Measurements from ENCODE around the gene NKG7.
A peak's percentile ranks its signal among the peaks of the same experiment; 100 is the strongest.
"Not testable (repeated sequence)": the region's sequence is repeated elsewhere in the genome, so short reads cannot be mapped to it uniquely, and the experiment has no call there.

NKG7 gene, protein sequence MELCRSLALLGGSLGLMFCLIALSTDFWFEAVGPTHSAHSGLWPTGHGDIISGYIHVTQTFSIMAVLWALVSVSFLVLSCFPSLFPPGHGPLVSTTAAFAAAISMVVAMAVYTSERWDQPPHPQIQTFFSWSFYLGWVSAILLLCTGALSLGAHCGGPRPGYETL
- 1.9 reads per million, percentile 2 among the genes with 10 or more reads in this experiment for total RNA-seq

DNA sequence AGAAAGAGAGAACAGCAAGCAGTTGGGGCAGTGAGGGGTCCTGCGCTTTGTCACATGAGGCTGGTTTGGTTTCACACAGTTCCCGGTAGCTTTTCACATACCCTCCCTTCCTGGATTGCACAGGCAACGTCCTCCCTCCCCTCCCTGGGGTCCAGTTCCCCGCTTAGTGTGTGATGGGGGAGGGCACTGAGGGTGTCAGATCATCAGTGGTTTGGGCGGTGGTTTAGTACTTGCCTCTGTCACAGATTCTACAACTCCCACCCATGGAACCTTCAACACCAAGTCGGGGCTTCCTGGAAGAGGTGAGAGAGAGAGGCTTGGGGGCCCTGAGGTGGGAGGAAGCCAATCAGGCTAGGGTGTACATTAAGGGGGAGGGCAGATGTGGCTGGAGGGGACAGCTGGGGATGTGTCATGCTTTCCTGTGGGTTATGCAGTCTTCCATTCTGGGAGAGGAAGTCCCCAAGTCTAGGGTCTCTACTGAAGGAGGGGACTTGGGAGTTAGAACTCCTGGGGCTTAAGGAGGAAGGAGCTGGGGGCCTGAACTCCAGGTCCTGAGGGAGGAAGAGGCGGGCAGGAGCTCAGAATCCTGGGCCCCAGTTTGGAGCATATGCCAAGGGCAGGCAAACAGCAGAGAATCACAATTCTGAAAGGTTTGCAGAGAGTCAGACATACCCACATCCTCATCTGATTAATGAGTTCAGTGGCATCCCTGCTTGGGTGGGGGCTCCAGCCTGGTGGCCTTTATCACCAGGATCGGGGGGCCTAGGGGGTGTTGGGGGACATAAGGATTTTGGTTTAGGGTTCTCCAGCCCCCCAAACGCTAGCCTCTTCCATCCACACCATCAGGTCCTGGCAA is at the start of gene NKG7:
NKG7 (minus strand) TSS at position 6 of the 856 bp plus-strand sequence. CDS start 119 bp downstream, outside the sequence.
- peak; percentile 32 for DNase-seq

- peak; percentile 75 for DNase-seq
These were observed 49.6 kb upstream of the NKG7 start for GRCh38 chr19:51422053-51422448.

GRCh38 chr19:51421229-51422052 is 49.0 kb upstream of the NKG7 start:
- DNase-seq, result no peak

- not testable (repeated sequence) for DNase-seq
These were observed 48.1 kb upstream of the NKG7 start for GRCh38 chr19:51420511-51420910.

GRCh38 chr19:51418707-51419106 is 46.3 kb upstream of the NKG7 start:
- no peak for DNase-seq

DNA sequence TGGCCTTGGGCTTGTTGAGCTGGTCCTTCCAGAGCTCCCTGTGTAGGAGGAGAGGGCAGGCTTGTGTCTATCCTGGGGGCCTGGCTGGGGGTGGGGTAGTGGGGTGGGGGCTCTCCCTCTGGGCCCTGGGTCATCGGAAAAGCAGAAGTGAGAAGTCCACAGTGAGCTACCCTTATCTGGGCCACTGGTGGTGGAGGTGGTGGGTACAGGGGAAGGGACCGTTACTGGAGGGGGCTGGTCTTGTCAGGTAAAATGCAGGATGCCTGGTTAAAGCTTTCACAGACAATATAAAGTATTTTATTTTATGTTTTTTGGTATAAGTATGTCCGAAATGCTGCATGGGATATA is 45.3 kb upstream of the NKG7 start:
- DNase-seq, result no peak

- no peak for DNase-seq
These were observed 44.8 kb upstream of the NKG7 start, which contains the start of gene SIGLEC10 for GRCh38 chr19:51417107-51417809. SIGLEC10 (minus strand) TSS chr19:51417642; CDS start chr19:51417581, 61 bp downstream.

DNA sequence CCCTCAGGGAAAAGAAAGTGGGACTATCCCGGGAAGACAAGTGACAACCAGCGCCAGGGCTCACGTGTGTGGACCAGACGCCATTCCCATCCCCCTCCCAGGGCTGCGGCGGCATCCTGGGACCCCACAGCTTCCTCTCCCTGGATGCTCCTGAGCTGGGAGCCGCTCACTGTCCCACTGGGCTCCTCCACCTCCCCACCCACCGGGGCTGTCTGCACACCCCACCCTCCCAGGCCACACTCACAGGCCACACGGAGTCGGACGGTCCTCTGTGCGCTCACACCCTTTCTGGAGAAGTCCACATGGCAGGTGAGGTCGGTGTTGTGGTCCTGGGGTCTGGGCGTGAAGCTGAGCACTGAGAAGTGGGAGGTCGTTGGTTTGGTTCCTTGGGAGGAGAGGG is 44.0 kb upstream of the NKG7 start:
- DNase-seq, result not testable (repeated sequence)

- DNase-seq, result no peak
These were observed 42.7 kb upstream of the NKG7 start for GRCh38 chr19:51415187-51415586.

DNA sequence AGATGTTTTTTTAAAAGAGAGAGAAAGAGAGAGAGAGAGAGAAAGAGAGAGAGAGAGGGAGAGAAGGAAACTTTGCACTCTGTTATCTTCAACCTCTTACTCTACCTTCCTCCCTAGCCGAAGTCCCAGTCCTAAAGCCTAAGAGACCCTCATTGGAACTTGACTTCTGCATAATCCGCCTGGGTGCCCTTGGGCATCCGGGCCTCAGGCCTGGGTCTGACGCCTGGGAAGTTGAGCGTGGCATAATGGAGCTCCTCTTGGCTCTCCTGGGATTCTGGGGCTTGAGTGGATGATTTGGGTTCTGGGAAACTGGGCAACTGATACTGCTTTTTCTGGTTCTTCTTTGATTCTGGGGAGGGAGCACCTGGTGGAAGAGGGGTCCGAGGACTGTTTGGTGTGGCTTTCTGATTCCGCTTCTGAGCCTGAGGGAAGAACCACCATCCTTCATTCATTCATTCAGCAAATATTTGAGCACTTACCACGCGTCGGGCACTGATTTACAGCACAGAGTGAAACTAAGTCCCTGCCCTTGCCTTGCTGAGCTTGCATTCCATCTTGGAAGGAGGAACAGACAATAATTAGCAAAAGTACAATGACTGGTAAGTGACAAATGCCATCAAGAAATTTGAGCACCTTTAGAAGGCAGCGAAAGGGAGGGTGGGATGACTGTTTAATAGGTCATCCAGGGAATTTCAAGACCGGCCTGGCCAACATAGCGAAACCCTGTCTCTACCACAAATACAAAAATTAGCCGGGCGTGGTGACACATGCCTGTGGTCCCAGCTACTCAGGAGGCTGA is 38.7 kb upstream of the NKG7 start:
- no peak for DNase-seq

GRCh38 chr19:51407511-51408131 is 35.2 kb upstream of the NKG7 start:
- no peak for DNase-seq

- DNase-seq, result no peak
These were observed 29.7 kb upstream of the NKG7 start for GRCh38 chr19:51402117-51402516.

DNA sequence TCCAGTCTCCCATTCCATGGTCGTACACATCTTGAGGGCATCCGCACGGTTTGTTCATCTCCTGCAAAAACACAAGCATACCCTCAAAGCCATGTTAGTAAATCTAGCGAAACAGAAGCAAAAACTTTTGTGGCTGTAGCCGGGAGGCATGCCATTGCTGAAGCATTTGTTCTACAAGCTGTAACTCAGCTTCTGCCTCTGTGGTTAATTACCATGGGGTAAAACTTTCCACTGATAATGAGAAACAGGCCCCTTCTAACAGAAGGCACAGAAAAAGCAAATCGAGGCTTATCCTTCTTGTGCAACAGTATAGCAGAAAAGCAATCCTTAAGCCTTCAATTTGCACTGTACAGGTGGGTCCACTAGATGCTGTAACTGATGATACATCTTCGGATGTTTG is 27.5 kb upstream of the NKG7 start:
- not testable (repeated sequence) for DNase-seq

DNA sequence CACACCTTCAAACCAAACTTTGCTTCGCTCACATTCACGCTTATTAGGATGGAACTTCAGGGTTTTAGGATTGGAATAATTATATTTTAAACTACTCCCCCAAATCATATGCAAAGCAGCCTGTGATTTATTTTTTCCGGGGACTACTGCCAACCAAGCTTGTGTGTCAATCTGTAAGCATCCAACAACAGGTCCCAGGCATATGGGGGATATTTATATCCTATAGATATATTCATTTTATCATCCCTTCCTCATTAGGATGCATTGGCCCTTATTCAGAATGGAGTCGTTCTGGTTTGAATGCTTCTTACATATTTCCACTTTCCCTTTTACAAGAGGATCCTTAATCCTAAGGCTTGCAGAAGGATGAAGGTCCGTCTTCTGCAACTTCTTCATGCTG is 26.8 kb upstream of the NKG7 start:
- no peak for DNase-seq

- DNase-seq, result no peak
These were observed 25.7 kb upstream of the NKG7 start for GRCh38 chr19:51398096-51398704.

DNA sequence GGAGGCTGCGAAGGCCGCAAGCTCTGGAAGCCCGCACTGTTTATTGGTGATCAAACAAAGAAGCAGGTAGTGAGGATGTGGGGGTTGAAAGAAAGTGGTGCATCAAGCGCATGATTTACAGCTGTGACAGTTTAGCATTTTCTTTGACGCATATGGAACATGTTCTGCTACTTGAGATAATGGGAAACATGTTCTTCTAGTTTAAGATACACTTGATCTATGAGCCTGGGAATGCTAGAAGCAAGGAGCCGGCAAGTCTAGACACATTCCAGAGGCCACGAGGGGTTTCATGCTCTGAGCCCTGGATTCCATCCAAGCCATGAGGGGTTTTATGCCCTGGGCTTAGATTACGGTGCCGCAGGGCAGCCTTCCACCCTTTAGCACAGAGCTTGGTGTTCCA is 25.0 kb upstream of the NKG7 start:
- not testable (repeated sequence) for DNase-seq

- no peak for DNase-seq
These were observed 23.7 kb upstream of the NKG7 start for GRCh38 chr19:51396175-51396574.

DNA sequence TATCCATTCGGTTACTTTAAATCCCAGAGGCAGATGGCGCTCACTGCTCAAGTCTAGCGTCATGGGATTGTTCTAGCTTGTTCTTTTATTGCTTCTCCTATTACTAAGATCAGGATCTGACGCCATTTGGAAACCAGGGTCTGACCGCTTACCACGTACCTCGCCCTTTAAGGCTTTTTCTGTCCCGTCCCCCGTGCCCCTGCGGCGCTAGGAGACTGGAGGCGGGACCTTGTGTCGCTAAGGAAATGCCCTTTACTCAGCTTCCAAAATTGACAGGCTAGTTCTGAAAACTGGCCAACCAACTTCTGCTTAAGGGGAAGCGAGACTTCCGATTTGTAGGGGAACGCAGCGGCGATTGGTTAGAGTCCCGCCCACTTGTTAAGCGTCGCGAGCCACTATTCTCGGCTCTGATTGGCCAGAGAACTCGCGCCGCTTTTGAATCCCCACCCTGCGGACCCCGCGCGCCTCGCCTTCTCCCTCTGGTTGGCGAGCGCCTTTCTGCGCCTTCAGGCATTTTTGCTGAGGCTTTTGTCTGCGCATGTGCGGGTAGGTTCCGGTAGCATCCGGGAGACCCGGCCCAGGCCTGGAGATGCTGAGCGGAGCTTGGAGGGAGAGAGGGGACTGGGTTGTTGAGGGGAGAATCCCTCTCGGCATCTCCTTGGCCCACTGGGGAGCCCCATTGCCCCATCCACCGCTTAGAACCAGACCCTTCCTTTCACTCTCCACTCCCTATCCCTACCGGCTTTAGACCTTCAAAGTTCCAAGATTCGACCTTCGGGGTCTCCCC is 21.8 kb upstream of the NKG7 start:
- DNase-seq, result peak; percentile 77

DNA sequence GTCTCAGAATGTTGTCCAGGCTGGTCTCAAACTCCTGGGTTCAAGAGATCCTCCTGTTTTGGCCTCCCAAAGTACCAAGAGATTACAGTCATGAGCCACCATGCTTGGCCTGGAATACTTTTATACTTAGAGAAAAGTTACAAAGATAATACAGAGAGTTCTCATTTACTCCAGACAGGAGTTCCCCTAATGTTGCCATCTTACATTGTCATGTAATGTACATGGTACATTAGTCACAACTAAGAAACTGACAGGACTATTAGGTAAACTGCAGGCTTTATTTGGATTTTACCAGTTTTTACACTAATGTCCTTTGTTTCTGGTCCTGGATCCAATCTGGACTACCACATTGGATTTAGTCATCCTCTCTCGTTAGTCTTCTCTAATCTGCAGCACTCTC is 20.2 kb upstream of the NKG7 start:
- no peak for DNase-seq

GRCh38 chr19:51391073-51391611 is 18.7 kb upstream of the NKG7 start:
- no peak for DNase-seq

Data from effector CD4-positive, alpha-beta T cell (primary cell).